ENCODE measurements around the gene RLN3.

- TF ChIP-seq, protein P1, sequence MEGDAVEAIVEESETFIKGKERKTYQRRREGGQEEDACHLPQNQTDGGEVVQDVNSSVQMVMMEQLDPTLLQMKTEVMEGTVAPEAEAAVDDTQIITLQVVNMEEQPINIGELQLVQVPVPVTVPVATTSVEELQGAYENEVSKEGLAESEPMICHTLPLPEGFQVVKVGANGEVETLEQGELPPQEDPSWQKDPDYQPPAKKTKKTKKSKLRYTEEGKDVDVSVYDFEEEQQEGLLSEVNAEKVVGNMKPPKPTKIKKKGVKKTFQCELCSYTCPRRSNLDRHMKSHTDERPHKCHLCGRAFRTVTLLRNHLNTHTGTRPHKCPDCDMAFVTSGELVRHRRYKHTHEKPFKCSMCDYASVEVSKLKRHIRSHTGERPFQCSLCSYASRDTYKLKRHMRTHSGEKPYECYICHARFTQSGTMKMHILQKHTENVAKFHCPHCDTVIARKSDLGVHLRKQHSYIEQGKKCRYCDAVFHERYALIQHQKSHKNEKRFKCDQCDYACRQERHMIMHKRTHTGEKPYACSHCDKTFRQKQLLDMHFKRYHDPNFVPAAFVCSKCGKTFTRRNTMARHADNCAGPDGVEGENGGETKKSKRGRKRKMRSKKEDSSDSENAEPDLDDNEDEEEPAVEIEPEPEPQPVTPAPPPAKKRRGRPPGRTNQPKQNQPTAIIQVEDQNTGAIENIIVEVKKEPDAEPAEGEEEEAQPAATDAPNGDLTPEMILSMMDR (IDR thresholded peaks at IDR 0.05; ENCODE audit: low read depth, low read length) = no peak
- TF ChIP-seq POLR2A (IDR thresholded peaks at IDR 0.05; ENCODE audit: extremely low read depth, insufficient read length) (no peak), MAX (IDR thresholded peaks at IDR 0.05; ENCODE audit: low read depth, low read length) (no peak), MYC (IDR thresholded peaks at IDR 0.05; ENCODE audit: low read depth, low read length) (no peak)
Observed at GRCh38 chr19:13992025-13992424, 35.9 kb upstream of the RLN3 start.

All from NB4 (cell line).